Frontal cortex (tissue), 4 donors: ENCODE measurements around the gene SIVA1. TPM values are rescaled to one million over a fixed set of nuclear protein-coding genes. Genes with fewer than 3 reads are reported as not detected.

ENCODE experiments used
- DNase-seq, 2 donors: peaks; one replicate each; pipeline ENCODE4 v3.0.0; 2012; ENCODE audit warnings: low spot score in 2 of 2
- FAIRE-seq: peaks from 2 replicates; lab custom pipeline; 2012; peaks lifted over from hg19 to GRCh38; lab: Jason Lieb, UNC
- total RNA-seq: library from RNA; depleted of rRNA; stranded (reverse); fragments of >200 nt; gene quantifications from one replicate; pipeline ENCODE4 v1.2.3, GENCODE V29; 2014
- donor health status: control.
- donor health status: control.
- donor health status: control.

Gene SIVA1
- total RNA-seq, 1 donor from 2014 or later = 20.4 TPM

DNA sequence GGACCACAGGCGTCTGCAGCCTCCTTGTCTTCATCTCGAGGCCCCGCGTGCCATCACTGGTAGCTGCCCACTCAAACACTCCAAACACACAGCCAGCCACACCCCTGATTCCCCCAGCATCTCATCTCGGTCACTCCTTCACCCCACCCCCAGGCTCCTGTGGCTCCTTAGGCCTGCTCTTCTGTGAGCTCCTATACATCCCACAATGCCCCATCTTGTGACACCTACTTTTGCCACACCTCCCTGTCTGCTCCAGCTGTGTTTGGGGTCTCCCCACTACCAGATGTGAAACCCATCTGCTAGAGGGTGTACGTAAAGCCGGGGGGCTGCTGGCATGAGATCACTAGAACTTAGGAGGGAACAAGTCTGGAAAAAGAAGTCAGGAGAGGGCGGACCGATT, 38.5 kb downstream of the SIVA1 start:
- DNase-seq (no peak), FAIRE-seq (no peak)

DNA sequence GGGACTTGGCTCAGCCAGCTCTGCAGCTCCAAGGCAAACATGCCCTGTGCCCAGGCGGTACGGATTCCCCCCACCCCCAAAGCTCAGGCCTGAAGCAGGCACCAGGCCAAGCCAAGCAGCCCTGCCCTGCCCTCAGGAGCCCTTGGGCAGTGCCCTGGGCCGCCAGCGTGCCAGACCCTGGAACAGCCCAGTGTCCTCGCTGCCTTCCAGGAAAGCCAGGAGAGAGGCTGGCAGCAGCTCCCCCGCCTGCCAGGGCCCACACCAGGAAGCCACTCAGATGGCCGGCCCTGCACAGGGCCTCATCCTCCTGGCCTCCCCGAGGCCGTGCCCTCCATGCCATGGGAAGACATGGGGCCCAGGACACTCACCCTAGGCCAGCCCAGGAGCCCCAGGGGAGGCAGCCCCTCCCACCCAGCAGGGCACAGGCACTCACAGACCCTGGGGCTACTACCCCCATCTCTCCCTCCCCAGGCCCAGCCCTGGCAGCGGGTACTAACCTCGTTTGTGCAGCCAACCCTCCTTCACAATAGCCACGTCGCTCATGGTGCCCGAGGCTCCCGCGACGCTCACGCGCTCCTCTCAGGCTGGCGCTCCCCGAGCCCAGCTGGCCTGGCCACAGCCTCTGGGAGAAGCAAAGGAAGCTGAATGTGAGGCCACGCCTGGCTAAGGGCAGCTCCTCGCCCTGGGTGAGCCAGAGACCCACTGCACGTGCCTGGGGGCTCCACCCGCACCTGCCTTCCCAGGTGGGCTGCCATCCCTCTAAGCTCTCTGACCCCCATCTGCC, 39.3 kb downstream of the SIVA1 start:
- FAIRE-seq (no peak), DNase-seq (no peak)

DNA sequence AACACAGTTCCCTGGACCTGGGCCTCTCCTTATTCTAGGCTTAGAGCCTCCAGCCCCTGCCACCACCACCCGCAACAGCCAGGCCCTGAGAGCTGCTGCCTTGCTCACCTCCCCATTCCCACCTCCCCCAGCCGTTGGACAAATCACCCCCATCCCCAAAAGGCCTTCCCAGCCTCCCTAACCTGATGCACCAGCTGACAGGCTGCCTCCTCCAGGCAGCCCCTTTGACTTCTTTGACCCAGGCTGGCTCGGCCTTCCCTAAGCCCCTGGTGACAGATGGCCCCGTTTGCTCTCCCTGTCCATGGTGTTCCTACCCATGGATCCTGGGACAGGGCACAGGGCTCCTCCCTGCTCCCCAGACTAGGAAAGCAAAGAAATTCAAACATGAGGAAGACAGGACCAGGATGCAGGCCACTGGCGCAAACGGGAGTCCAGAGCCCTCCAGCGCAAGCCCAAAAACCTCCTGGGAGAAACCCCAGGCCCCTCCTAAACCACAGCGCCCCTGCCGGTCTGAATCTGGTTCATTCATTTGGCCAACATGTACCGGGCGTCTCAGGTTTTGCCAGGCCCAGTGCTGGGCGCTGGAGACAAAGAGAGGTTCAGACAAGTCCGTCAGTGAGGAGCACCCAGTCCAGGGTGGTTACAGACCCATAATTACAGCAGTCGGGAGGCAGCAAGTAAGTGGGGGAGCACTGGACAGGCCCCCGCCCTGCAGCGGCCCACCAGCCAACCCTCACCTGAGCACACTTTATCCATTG, 40.2 kb downstream of the SIVA1 start:
- DNase-seq = no peak
- no peak for FAIRE-seq

DNA sequence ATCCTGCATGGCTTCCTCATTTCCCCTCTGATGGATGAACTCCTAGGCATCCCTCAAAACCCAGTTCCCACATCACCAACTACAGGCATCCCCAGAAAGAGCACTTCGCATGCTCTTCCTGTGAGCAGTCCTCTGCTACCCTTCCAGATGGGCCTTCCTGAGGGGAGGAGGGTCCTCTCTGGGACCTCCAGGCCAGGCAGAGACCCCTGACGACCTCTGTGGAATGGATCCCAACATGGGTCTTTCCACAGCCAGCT, 40.7 kb downstream of the SIVA1 start:
- DNase-seq (no peak), FAIRE-seq (no peak)

DNA sequence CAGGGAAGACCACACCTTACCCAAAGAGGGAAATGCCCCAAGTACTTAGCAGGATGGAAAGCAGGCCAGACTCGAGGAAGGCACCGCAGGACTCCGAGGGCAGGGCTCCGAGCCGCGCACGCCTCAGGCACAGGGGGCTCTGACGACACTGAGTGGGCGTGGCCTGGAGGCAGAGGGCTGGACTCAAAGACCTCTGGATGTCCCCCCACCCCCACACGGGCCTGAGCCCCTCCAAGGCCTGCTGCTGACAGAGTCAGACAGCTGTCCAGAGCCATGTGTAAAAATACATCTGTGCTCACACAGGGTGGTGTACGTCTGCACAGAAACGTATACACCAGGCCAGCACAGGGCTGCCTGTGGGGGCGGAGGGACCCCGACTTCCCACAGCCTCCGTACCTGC, 41.2 kb downstream of the SIVA1 start:
- FAIRE-seq = no peak
- peak in 1 of 2 donors; percentile 62 for DNase-seq

DNA sequence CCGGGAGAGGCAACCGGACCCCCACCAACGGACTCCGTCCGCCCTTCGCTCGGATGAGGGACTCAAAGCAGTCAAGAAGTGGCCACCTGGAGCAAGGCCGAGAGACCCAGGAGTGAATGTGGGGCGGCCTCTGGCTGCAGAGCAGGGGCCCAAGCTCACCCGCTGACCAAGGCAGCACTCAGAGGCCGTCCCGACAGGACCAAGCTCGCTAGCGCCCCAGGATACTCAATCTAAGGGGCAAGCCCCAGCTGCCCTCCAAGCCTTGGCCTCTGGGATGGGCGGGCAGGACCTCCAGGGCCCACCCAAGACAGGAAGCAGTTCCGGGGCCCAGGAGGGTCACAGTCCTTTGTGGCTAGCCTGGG, 41.7 kb downstream of the SIVA1 start:
- FAIRE-seq (no peak), DNase-seq (peak in 1 of 2 donors; percentile 64)

DNA sequence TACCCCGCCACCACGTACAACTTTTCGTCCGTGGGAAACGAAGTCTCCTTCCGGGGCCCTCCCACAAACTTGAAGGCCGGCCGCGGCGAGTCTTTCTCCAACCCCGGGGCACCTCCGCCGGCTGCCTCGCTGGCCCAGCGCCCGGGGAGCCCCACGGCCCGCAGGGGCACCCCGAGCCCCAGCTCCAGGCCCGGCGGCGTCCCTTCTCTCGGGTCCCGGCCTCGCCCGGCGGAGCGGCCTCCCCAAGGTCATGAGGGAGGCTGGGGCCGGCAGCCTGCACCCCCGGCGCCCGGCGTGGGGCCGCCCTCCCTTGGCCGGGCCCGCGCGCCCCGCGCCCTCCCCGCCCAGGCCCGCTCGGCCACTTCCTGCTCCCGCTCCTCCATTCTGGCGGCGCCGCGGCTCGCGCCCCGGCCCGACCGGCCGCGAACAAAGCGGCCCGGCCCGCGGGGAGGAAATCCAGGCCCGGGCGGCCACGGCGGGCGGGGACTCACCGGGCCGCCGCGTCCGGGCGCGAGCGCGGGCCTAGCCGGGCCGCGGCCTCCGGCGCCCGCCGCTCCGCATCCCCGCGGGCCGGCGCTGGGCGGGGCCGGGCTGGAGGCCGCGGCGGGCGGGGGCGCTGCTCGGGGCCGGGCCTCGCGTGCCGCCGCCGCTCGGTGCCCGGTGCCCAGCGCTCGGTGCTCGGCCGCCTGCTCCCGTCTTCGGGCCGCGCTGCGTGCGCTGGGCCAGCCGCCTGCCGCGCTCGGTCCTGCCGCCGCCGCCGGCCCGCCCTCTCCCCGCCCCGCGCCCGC, 42.2 kb downstream of the SIVA1 start, which contains the start of gene AKT1:
AKT1 (minus strand) TSS at position 756 of the 788 bp plus-strand sequence. CDS start 3,105 bp downstream, outside the sequence.
- FAIRE-seq (no peak), DNase-seq (peak in 1 of 2 donors; percentile 68)

DNA sequence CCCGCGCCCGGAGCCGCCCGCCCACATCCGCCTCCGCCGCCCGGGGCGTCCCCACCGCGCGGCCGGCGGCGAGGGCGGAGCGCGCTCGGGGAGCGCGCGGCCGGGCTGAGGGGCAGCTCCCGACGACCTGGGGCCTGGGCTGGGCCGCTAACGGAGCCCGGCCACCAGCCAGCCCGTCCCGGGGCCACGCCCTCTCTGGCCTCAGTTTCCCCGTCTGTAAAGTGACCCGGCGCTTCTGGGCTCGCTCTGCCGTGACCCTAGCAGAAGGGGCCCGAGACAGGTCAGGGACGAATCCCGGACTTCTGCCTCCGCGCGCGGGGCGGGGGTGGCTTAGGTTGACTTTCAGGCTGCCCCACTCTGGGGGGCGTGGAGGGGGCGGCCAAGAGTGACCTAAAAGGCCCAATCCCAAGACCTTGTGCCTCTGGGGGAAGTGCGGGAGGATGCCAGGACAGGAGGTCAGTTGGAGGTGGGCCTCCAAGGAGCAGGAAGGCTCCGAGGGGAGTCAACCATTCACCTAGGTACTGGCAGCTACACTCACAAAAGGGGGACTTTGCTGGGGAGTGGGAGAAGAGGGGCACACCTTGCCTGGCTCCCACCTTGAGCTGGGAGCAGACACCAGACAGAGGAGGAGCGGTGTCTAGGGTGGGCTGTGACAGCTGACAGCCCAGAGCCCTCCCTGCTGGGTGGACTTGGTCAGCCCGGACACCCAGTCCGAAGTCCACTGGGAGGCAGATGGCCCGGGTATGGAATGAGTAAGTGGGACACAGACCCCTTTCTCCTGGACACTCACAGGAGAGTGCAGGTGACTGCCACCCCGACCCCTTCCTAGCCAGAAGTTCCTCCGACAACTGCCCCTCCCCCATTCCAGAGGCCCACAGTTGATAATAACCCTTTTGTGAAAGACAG, 43.1 kb downstream of the SIVA1 start:
- DNase-seq (peak; percentile 94), FAIRE-seq (no peak)

DNA sequence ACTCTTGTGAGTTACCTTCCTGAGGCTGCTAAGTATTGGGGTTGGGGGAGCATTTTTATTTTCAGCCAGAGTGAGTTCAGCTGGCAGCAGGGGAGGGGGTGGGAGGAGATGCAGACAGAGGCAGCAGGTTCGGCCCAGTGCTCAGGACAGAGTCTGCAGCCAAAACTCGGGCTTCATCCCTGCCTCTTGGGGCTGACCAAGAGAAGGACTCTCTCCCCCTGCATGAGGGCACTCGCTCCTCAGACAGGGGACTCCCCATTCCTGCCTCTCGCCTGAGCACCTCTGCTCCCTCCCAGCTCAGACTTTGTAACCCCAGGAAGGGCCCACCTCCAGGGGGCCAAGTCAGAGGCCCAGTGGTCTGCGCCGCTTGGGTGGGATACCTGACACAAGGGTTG, 43.7 kb downstream of the SIVA1 start:
- no peak for DNase-seq
- FAIRE-seq = no peak

DNA sequence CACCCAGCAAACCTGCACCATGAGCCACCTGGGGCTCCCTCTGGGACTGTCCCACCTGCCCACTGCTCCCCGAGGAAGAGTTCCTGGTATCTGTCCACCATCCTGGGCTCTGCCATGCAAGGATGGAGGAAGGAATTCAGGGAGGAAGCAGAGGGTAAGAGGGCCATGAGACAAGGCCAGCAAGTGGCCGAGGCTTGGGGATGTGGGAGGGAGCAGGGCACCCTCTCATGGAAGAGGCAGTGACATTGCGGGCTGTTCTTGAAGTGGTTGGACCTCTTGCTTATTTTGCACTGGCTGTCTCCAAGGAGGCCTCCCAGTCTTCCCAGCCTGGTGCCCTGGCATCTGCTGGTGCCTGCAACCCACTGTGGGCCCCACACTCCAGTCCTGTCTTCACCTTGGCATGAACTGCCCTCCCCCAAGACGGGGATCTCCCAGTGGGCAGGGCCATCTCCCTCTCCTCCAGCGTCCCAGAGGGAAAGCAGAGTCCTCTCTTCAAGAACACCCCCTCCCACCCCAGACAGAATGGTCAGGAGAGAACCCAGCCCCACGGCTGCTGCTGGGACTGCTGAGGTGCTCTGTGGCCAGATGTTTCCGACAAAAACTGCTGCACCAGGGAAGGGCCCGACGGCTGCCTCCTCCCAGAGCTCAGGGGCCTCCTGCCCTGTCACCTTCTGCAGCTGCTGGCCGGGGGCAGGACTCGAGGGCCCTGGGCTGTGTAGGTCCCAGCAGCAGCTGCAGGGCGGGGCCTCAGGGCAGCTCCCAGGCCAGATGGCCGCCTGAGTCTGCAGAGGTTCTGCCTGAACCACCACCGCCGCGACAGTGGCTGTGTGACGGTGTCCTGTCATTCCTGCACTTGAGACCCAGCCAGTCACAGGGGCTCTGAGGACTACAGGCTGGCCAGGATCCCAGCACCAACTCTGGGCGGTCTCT, 44.4 kb downstream of the SIVA1 start:
- FAIRE-seq = no peak
- no peak for DNase-seq

DNA sequence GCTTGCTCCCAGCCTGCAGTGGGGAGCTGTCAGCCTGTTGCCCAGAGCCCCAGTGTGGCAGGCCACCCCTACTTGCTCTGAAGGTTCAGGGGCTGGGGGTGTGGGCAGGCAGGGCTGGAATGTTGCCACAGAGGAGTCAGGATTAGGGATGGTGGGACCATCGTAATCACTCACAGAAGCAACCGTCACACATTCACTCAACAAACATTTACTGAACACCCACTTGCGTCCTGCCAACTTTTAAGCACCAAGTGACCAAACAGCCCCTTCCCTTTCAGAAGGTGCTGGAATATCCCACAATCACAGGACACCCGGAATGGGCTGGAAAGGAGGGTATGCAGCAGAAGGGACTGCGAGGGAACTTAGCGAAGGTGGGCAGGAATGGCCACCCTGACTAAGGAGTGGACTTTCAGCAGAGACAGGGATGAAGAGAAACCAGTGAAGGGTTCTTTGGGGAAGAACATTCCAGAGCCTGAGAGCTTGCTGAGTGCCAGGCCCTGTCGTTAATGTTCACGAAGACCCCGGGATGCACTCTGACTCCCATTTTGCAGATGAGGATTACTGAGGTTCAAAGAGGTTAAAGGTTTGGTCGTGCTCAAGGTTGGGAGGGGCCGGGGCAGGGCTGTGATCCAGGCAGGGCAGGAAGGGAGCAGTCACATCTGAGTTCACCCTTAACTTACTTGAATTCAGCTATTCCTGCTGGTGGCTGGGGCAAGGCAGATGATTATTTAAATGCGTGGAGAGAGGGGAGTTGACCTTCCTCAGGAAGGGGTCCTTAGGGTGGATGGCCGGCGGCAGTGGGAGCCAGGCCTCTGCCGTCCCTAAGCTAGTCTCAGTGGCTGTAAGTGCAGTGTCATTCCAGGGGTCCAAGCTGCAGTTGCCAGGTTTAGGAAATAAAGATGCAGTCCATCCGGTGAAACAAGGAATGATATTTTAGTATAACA, 45.6 kb downstream of the SIVA1 start:
- FAIRE-seq (no peak), DNase-seq (no peak)

DNA sequence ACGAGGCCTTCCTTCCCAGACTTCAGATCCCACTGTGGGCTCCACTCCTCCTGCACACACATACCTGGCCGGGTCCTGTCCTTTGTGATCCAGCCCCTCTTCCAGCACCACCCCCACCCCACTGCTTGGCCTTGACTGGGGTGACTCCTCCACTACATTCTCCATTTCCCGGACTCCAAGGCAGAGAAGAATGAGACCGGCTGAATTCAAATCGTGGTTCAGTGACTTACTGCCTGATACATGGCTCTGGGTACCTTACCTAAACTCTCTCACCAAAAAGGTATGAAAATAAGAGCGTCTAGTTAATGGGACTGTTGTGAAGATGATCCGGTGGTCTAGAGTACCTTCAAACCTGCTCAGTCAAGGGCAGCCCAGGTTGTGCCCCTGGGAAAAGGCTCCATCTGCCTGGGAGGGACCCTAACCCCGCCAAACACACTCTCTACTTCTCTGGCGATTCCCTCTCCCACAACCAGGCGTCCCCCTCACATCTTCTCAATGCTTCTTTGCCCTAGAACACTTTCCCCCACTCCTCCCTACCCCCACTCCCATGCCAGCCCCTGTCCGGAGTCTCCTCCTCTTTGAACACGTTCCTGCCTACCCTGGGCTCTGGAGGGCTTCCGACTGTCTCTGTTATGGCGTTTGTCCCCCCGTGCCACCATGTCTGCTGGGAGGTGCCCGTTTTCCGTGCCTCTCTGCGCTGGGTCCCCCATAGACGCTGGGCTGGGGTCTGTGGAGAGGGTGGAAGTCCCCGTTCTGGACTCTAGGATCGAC, 46.5 kb downstream of the SIVA1 start:
- FAIRE-seq = no peak
- DNase-seq = no peak

DNA sequence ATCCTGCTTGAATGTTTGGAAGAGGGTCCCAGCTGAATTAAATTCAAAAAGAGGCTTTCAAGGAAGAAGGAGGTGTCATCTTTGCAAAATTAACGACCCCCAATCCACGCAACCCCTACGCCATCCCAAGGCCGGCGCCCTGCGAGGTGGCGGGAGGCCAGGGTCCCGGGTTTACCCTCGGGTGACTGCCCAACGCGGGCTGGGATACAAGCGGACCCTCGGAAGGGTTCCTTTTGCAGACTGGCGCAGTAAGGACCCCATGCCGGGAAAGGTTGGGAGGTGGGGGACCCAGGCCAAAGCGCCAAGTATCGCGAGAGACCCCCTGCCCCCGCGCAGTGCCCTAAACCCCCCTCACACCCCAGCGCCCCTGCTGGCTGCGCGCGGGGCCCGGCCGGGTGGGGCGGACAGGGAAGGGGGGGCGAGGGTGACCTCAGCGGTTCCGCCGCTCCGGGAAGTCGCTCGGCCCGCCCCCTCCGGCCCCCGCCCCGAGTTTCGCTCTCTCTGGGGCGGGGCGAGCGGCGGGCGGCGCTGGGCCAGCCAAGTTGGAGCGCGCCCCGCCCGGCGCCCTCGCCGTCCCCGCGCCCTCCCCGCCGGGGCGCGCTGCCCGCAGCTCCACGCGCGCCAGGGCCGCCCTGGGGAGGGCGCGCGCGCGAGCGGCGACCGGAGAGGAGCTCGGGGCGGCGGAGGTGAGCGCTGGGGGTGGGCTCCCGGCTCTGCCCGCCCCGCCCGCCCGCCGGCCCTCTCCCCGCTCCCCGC, 47.2 kb downstream of the SIVA1 start:
- DNase-seq (peak; percentile 91 to 94), FAIRE-seq (no peak)

DNA sequence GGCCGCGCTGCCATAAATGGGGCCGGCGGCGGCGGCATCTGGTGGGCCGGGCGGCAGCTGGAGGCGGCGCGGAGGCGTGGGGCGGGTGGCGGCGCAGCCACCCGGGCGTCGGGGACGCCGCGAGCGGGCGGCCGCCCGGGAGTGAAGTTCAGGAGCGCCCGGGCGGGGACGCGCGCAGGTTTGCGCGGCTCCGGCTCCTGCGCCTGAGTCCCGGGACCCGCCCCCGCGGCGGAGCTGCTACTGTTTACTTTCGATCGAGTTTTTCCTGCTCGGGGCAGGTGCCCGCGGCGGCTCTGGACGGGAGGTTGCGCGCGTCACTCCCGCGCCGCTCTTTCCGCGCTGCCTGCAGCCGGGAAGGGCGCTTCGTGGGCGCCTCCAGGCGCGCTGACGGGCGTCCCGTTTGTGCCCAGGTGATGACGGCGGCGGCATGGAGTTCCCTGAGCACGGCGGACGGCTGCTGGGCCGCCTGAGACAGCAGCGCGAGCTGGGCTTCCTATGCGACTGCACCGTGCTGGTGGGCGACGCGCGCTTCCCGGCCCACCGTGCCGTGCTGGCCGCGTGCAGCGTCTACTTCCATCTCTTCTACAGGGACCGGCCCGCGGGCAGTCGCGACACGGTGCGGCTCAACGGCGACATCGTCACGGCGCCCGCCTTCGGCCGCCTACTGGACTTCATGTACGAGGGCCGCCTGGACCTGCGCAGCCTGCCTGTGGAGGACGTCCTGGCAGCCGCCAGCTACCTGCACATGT, 48.0 kb downstream of the SIVA1 start, which contains the start of gene ZBTB42:
ZBTB42 (plus strand) TSS at position 331 of the 749 bp plus-strand sequence; CDS start at position 428, 97 bp downstream.
- FAIRE-seq (no peak), DNase-seq (peak in 1 of 2 donors; percentile 83)
